ENCODE data around the gene CASP10. TPM values are rescaled to one million over a fixed set of nuclear protein-coding genes. Genes with fewer than 3 reads are reported as not detected.

Gene CASP10
- total RNA-seq, 1 experiment from 2014 or later = 2.8 TPM

DNA sequence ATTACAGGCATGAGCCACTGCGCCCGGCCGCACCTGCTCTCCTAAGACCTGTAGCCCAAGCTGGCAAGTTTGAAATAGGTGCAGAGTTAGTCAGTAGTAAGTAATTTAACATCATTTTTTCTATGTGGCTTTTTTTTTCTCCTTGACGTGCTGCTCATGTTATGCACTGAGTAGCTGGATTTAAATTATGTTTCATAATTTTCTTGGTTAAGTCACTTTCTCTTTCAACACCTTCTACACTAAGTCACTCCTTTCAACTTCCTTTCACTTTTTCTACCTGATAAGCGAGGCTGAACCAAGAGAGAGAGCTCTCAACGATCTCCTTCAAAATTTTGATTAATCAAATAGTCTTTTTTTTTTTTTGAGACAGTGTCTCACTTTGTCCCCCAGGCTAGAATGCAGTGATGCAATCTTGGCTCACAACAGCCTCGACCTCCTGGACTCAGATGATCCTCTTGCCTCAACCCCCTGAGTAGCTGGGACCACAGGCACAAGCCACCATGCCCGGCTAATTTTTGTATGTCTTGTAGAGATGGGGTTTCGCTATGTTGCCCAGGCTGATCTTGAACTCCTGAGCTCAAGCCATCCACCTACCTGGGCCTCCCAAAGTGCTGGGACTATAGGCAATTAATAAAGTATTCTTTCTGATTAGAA lies 90.5 kb downstream of the CASP10 start (continued):
- no peak for TF ChIP-seq SMAD4 (CRISPR knock-in tag; IDR thresholded peaks at IDR 0.05)
- TF ChIP-seq STAT6 (CRISPR knock-in tag; conservative IDR thresholded peaks at IDR 0.05; ENCODE audit: low read depth) = no peak
- no peak for TF ChIP-seq IRF2 (CRISPR knock-in tag; IDR thresholded peaks at IDR 0.05; ENCODE audit: borderline replicate concordance, low read depth)
- TF ChIP-seq MYBL2 (CRISPR knock-in tag; IDR thresholded peaks at IDR 0.05) = no peak
- TF ChIP-seq, protein P1, sequence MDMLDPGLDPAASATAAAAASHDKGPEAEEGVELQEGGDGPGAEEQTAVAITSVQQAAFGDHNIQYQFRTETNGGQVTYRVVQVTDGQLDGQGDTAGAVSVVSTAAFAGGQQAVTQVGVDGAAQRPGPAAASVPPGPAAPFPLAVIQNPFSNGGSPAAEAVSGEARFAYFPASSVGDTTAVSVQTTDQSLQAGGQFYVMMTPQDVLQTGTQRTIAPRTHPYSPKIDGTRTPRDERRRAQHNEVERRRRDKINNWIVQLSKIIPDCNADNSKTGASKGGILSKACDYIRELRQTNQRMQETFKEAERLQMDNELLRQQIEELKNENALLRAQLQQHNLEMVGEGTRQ (CRISPR knock-in tag; IDR thresholded peaks at IDR 0.05) = no peak
- TF ChIP-seq, protein P2, sequence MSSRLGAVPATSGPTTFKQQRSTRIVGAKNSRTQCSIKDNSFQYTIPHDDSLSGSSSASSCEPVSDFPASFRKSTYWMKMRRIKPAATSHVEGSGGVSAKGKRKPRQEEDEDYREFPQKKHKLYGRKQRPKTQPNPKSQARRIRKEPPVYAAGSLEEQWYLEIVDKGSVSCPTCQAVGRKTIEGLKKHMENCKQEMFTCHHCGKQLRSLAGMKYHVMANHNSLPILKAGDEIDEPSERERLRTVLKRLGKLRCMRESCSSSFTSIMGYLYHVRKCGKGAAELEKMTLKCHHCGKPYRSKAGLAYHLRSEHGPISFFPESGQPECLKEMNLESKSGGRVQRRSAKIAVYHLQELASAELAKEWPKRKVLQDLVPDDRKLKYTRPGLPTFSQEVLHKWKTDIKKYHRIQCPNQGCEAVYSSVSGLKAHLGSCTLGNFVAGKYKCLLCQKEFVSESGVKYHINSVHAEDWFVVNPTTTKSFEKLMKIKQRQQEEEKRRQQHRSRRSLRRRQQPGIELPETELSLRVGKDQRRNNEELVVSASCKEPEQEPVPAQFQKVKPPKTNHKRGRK (CRISPR knock-in tag; IDR thresholded peaks at IDR 0.05; ENCODE audit: borderline replicate concordance) = no peak
- no peak for TF ChIP-seq ZNF425 (CRISPR knock-in tag; conservative IDR thresholded peaks at IDR 0.05)

DNA sequence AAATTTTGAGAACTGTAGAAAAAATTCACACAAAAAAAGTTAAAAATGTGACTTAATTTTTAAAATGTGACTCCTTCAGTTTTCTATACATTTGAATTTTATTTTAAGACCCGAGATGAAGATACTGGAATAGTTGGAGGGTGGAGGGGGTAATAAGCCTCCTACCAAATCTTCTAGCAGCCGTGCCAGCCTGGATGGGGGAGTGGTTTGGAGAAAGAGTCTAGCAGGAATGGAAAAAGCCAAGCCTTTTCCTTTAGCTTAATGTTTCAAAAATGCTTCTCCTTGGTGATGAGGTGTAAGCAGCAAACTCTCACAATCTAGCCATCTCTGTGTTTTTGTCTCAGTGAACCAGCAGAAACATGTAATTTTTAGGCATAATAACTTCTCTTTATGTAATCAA lies 92.1 kb downstream of the CASP10 start:
- TF ChIP-seq ZNF263 (CRISPR knock-in tag; IDR thresholded peaks at IDR 0.05; ENCODE audit: low read depth) = no peak
- no peak for TF ChIP-seq NFATC4 (CRISPR knock-in tag; IDR thresholded peaks at IDR 0.05)
- TF ChIP-seq GTF2I (CRISPR knock-in tag; conservative IDR thresholded peaks at IDR 0.05) = no peak
- no peak for TF ChIP-seq PRRX2 (CRISPR knock-in tag; IDR thresholded peaks at IDR 0.05)
- TF ChIP-seq, protein P3, sequence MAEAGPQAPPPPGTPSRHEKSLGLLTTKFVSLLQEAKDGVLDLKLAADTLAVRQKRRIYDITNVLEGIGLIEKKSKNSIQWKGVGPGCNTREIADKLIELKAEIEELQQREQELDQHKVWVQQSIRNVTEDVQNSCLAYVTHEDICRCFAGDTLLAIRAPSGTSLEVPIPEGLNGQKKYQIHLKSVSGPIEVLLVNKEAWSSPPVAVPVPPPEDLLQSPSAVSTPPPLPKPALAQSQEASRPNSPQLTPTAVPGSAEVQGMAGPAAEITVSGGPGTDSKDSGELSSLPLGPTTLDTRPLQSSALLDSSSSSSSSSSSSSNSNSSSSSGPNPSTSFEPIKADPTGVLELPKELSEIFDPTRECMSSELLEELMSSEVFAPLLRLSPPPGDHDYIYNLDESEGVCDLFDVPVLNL (CRISPR knock-in tag; IDR thresholded peaks at IDR 0.05; ENCODE audit: borderline replicate concordance, low read depth) = no peak
- no peak for TF ChIP-seq FOXP4 (CRISPR knock-in tag; IDR thresholded peaks at IDR 0.05)
- TF ChIP-seq ESRRA (CRISPR knock-in tag; IDR thresholded peaks at IDR 0.05; ENCODE audit: borderline replicate concordance) = no peak
- TF ChIP-seq MXD4 (CRISPR knock-in tag; IDR thresholded peaks at IDR 0.05; ENCODE audit: borderline replicate concordance) = no peak
- TF ChIP-seq SMAD4 (CRISPR knock-in tag; IDR thresholded peaks at IDR 0.05) = no peak
- TF ChIP-seq TEAD1 (CRISPR knock-in tag; IDR thresholded peaks at IDR 0.05) = no peak
- TF ChIP-seq, protein P4, sequence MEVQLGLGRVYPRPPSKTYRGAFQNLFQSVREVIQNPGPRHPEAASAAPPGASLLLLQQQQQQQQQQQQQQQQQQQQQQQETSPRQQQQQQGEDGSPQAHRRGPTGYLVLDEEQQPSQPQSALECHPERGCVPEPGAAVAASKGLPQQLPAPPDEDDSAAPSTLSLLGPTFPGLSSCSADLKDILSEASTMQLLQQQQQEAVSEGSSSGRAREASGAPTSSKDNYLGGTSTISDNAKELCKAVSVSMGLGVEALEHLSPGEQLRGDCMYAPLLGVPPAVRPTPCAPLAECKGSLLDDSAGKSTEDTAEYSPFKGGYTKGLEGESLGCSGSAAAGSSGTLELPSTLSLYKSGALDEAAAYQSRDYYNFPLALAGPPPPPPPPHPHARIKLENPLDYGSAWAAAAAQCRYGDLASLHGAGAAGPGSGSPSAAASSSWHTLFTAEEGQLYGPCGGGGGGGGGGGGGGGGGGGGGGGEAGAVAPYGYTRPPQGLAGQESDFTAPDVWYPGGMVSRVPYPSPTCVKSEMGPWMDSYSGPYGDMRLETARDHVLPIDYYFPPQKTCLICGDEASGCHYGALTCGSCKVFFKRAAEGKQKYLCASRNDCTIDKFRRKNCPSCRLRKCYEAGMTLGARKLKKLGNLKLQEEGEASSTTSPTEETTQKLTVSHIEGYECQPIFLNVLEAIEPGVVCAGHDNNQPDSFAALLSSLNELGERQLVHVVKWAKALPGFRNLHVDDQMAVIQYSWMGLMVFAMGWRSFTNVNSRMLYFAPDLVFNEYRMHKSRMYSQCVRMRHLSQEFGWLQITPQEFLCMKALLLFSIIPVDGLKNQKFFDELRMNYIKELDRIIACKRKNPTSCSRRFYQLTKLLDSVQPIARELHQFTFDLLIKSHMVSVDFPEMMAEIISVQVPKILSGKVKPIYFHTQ (CRISPR knock-in tag; IDR thresholded peaks at IDR 0.05) = no peak
- no peak for TF ChIP-seq ETV6 (CRISPR knock-in tag; IDR thresholded peaks at IDR 0.05)
- POLR2A ChIA-PET = no interaction called here
- H3K4me3 Mint-ChIP-seq = no peak overlapping the region
- H3K9me3 Mint-ChIP-seq = no peaks in the 10 kb centered on the region
- H3K27ac Mint-ChIP-seq = no peak overlapping the region
- H3K27me3 Mint-ChIP-seq (ENCODE audit: low read depth) = no peaks in the 10 kb centered on the region
- no peaks in the 10 kb centered on the region for H3K36me3 Mint-ChIP-seq
- H3K4me1 Mint-ChIP-seq = no peaks in the 10 kb centered on the region
- ATAC-seq = no peak
- no peak for DNase-seq (ENCODE audit: low spot score)
- CTCF ChIA-PET = interaction anchor here (1.4 kb wide), 1 partner anchor 43 kb away, joined by 3 read pairs; no protein-coding TSS in a partner anchor

Measured in WTC11 (cell line).